ENCODE measurements around the gene BRSK1. TPM values are rescaled to one million over a fixed set of nuclear protein-coding genes. Genes with fewer than 3 reads are reported as not detected.

The BRSK1 gene
- total and polyA plus RNA-seq, 2 donors from 2014 or later = 1.4 to 6.5 TPM

GRCh38 chr19:55321466-55322137, 37.8 kb downstream of the BRSK1 start:
- Histone ChIP-seq H3K4me1 (ENCODE audit: control insufficient read depth in 2 of 3, insufficient read depth in 2 of 3, low read depth in 1 of 3, low read length in 3 of 3) (no peaks in the 10 kb centered on the region), H3K9ac (ENCODE audit: low read length in 3 of 3) (no peak overlapping the region), H3K27me3 (ENCODE audit: control insufficient read depth, insufficient read depth, low read length) (no peaks in the 10 kb centered on the region), H3K9me3 (ENCODE audit: control insufficient read depth in 2 of 3, insufficient read depth in 1 of 3, low read length in 3 of 3) (peaks cover 0 to under 1% (median 0%) of the 10 kb centered on the region in 3 donors), H3K4me3 (ENCODE audit: low read length in 3 of 3) (no peak overlapping the region), H3K36me3 (ENCODE audit: control insufficient read depth in 2 of 3, insufficient read depth in 3 of 3, low read length in 3 of 3) (peaks cover 0 to 4% (median 0%) of the 10 kb centered on the region in 3 donors), H3K27ac (ENCODE audit: low read depth in 2 of 2, low read length in 2 of 2) (no peak overlapping the region)
- FAIRE-seq (no peak), DNase-seq (no peak)
- intact Hi-C loops (cut with DNase I) = no loop called here
- TF ChIP-seq CTCF (IDR thresholded peaks at IDR 0.05; ENCODE audit: borderline replicate concordance, extremely low read depth, insufficient read depth) = no peak

- H3K36me3 ChIP-seq (ENCODE audit: control insufficient read depth in 2 of 3, insufficient read depth in 3 of 3, low read length in 3 of 3) = no peaks in the 10 kb centered on the region
- H3K4me1 ChIP-seq (ENCODE audit: control insufficient read depth in 2 of 3, insufficient read depth in 2 of 3, low read depth in 1 of 3, low read length in 3 of 3) = no peaks in the 10 kb centered on the region
- no peak overlapping the region for H3K4me3 ChIP-seq (ENCODE audit: low read length in 3 of 3)
- intact Hi-C loops (cut with DNase I) = no loop called here
- no peak for TF ChIP-seq CTCF (IDR thresholded peaks at IDR 0.05; ENCODE audit: borderline replicate concordance, extremely low read depth, insufficient read depth)
- no peak overlapping the region for H3K9ac ChIP-seq (ENCODE audit: low read length in 3 of 3)
- no peaks in the 10 kb centered on the region for H3K9me3 ChIP-seq (ENCODE audit: control insufficient read depth in 2 of 3, insufficient read depth in 1 of 3, low read length in 3 of 3)
- FAIRE-seq (no peak), DNase-seq (no peak)
- no peak overlapping the region for H3K27ac ChIP-seq (ENCODE audit: low read depth in 2 of 2, low read length in 2 of 2)
- H3K27me3 ChIP-seq (ENCODE audit: control insufficient read depth, insufficient read depth, low read length) = no peaks in the 10 kb centered on the region
These were observed 38.5 kb downstream of the BRSK1 start for GRCh38 chr19:55322204-55322885.

GRCh38 chr19:55324662-55325061, 40.9 kb downstream of the BRSK1 start:
- Histone ChIP-seq H3K27ac (ENCODE audit: low read depth in 2 of 2, low read length in 2 of 2) (no peak overlapping the region), H3K4me3 (ENCODE audit: low read length in 3 of 3) (no peak overlapping the region)
- no peak for FAIRE-seq

More at GRCh38 chr19:55324662-55325061, 40.9 kb downstream of the BRSK1 start:
- Histone ChIP-seq H3K9ac (ENCODE audit: low read length in 3 of 3) (no peak overlapping the region), H3K27me3 (ENCODE audit: control insufficient read depth, insufficient read depth, low read length) (no peaks in the 10 kb centered on the region), H3K9me3 (ENCODE audit: control insufficient read depth in 2 of 3, insufficient read depth in 1 of 3, low read length in 3 of 3) (no peaks in the 10 kb centered on the region), H3K36me3 (ENCODE audit: control insufficient read depth in 2 of 3, insufficient read depth in 3 of 3, low read length in 3 of 3) (no peaks in the 10 kb centered on the region), H3K4me1 (ENCODE audit: control insufficient read depth in 2 of 3, insufficient read depth in 2 of 3, low read depth in 1 of 3, low read length in 3 of 3) (no peaks in the 10 kb centered on the region)
- DNase-seq = no peak
- intact Hi-C loops (cut with DNase I) = no loop called here
- TF ChIP-seq CTCF (IDR thresholded peaks at IDR 0.05; ENCODE audit: borderline replicate concordance, extremely low read depth, insufficient read depth) = no peak
